Esophagus mucosa (tissue), 1 donor: Measurements from ENCODE around the gene RNF223. TPM values are rescaled to one million over a fixed set of nuclear protein-coding genes. Genes with fewer than 3 reads are reported as not detected.
"Not testable (repeated sequence)": the region's sequence is repeated elsewhere in the genome, so short reads cannot be mapped to it uniquely, and the experiment has no call there.

Source experiments
- ATAC-seq: fragments of 200-7000 bp; cut with Tn5 transposase; one replicate; pipeline ENCODE4 v1.9.1; 2020
- total RNA-seq: library from RNA; stranded (reverse); gene quantifications from one replicate; pipeline ENCODE4 v1.2.4, GENCODE V29; 2023
- donor health status: DM: yes; HTN: yes; CAD: no.

The RNF223 gene
- total RNA-seq, 1 donor from 2014 or later: 22.3 TPM

DNA sequence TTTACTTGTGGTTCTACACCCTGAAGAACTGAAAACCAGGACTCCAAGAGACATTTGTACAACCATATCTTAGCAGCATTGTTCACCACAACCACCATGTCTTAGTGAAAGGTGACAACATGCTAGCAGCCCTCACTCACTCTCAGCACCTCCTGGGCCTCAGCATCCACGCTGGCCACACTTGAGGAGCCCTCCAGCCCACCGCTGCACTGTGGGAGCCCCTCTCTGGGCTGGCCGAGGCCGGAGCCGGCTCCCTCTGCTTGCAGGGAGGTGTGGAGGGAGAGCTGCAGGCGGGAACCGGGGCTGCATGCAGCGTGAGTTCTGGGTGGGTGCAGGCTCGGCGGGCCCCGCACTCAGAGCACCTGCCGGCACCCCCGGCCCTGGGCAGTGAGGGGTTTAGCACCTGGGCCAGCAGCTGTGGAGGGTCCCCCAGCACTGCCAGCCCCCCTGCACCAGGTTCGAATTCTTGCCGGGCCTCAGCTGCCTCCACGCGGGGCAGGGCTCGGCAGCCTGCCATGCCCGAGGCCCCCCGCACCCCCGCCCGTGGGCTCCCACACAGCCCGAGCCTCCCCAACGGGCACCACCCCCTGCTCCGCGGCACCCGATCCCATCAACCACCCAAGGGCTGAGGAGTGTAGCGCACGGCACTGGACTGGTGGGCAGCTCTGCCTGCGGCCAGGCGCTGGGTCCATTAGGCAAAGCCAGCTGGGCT is 32.6 kb upstream of the RNF223 start:
- ATAC-seq: peak; percentile 15

DNA sequence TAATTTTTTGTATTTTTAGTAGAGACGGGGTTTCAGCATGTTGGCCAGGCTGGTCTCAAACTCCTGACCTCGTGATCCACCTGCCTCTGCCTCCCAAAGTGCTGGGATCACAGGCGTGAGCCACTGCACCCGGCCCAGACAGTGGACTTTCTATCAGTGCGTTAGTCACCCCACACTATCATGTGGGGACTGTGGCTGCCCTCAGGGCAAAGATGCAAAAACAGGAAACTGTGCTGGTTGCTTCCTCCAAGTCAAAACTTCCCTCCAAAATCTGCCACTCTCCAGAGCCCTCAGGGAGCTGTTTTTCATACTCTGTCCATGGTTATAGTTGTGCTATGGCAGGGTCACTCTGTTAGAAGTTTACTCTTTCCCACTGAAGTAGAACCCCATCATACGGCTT is 30.0 kb upstream of the RNF223 start:
- peak; percentile 35 for ATAC-seq

DNA sequence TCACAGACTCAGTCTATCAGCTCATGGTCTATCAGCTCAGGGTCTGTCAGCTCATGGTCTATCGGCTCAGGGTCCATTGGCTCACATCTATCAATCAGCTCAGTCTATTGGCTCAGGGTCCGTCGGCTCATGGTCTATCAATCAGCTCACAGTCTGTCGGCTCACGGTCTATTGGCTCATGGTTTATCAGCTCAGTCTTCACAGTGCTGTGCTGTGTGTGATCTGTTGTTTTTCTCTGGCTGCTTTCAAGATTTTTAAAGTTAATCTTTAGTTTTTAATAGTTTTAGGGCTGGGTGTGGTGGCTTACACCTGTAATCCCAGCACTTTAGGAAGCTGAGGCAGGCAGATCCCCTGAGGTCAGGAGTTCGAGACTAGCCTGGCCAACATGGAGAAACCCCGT is 27.4 kb upstream of the RNF223 start:
- no peak for ATAC-seq

DNA sequence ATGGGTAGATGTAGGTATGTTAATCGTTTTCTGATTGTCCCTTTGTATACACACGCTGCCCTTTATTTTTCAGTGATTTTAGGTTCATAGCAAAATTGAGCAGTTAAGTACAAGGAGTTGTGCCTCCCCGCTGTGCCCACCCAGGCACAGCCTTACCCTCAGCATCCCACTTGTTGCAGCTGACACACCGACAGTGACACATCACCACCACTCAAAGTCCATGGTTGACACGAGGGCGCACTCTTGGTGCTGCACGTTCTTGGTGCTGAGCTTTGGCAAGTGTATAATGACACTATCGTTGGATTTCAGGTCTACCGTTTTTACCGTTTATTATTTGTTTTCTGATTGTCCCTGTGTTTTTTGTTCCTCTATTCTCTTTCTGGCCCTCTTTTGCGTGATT is 26.2 kb upstream of the RNF223 start:
- no peak for ATAC-seq

DNA sequence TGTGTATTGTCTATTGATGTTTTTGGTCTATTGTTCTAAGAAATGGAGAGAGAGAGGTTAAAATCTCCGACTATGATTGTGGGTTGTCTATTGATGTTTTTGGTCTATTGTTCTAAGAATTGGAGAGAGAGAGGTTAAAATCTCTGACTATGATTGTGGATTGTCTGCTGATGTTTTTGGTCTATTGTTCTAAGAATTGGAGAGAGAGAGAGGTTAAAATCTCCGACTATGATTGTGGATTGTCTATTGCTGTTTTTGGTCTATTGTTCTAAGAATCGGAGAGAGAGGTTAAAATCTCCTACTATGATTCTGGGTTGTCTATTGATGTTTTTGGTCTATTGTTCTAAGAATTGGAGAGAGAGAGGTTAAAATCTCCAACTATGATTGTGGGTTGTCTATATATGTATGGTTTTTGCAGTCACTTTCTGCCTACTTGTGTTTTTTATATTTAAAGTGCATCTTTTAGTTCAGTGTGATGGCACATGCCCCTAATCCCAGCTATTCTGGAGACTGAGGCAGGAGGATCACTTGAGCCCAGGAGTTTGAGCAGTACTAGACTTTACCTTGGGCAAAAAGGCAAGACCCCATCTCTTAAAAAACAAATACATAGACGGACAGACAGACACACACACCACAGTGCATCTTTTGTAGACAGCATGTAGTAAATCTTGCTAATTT is 25.5 kb upstream of the RNF223 start:
- ATAC-seq: no peak

DNA sequence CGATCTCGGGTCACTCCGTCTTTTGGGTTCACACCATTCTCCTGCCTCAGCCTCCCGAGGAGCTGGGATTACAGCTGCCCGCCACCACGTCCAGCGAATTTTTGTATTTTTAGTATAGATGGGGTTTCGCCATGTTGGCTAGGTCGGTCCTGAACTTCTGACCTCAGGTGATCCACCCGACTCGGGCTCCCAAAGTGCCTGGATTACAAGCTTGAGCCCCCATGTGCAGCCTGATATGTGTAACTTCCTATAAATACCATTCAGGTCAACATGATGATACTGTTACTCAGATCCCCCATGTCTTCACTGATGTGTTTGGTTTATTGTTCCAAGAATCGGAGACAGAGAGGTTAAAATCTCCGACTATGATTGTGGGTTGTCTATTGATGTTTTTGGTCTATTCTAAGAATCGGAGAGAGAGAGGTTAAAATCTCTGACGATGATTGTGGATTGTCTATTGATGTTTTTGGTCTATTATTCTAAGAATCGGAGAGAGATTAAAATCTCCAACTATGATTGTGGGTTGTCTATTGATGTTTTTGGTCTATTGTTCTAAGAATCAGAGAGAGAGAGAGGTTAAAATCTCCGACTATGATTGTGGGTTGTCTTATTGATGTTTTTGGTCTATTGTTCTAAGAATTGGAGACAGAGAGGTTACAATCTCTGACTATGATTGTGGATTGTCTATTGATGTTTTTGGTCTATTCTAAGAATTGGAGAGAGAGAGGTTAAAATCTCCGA is 24.7 kb upstream of the RNF223 start:
- no peak for ATAC-seq

DNA sequence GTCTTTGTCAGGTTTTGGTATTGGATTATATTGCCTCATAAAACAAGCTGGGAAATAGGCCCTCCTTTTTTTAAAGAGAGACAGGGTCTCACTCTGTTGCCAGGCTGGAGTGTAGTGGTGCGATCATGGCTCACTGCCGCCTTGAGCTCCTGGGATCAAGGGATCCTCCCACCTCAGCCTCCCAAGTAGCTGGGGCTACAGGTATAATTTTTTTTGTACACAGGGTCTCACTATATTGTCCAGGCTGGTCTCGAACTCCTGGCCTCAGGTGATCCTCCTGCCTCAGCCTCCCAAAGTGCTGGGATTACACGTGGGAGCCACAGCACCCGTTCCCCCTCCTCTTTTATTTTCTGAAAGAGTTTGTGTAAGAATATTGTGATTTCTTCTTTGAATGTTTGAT is 22.0 kb upstream of the RNF223 start:
- ATAC-seq: not testable (repeated sequence)

DNA sequence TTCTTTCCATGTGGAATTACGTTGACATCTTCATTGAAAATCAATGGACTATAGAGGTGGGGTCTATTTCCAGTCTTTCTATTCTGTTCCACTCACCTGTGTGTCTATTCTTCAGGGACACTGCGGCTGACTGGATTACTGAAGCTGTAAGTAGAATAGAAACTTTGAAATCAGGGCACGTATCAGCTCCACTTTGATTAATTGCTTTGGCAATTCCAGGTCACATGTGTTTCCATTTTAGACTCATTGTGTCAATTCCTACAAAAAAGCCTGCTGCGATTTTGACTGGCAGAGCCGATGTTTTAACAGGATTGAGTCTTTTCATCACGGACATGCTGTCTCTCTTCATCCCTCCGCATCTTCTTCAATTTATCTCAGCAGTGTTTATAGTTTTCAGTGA is 20.9 kb upstream of the RNF223 start:
- ATAC-seq: no peak

DNA sequence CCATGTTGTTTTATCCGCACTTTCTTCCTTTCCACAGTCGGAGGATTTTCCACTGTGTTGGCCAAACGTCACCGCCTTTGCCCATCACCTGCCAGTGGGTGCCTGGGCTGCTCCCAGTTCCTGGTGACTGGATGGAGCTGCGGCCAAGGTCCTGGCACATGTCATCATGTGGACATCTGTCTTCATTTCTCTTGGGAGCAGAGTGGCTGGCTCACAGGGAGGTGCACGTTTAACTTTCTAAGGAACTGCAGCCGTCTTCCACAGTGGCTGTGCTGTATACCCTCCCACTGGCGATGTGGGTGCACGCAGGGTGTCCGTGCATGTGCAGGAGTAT is 19.5 kb upstream of the RNF223 start:
- no peak for ATAC-seq

DNA sequence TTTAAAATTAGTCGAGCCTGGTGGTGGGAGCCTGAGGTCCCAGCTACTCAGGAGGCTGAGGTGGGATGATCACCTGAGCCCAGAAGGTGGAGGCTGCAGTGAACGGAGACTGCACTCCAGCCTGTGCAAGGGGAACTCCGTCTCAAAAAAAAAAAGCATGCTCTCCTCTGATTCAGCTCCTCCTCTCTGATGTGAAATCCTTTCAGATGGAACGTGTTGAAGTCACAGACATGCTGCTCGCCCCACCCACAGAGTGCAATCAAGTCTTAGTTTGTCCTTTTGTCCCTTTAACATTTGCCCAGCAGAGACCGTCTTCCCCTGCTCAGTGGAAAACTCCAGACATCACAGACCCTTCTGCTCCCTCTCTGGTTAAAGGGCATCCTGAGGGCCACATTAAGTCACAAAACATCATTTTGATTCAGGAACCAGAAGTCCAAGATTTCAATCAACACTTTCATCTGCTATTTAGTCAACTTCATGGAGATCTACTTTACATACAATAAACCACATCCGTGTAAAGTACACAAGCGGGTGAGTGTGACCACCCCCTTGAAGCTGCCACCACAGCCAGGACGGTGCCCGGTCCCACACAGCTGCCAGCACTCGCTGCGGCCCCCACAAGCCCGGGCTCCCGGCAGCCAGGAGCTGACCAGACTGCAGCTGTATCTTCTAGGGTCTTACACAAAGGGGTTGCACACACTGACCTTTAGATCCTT is 18.9 kb upstream of the RNF223 start:
- no peak for ATAC-seq

DNA sequence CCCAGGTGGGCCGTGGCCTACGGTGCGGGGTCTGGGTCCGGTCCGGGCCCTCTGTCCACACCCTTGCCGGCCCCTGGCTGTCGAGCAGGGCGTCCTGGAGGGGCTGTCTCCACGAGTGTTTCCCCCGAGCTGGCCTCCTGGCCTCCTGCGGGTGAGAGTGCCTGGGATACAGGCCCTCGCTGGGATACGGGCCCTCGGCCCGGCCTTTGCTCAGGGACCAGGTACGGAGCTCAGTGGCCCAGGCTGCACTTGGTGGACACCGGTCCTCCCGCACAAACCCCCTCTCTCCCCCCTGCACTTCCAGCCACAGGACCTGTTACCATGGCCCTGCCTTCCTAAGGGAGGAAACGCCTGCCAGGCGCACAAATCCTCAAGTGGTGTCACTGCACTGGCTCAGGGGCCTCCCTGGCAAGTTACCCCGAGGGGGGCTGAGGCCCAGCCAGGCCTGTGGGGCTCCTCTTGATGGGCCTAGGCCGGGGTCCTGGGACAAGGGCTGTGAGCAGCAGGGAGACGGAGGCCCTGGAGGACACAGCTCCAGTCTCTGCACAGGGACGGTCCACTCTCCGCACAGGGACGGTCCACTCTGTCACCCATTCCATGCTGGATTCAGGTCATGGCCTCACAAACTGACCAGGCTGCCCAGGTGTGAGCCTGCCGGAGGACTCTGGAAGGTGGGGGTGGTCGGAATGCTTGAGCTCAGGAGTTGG is 18.2 kb upstream of the RNF223 start:
- ATAC-seq: no peak

DNA sequence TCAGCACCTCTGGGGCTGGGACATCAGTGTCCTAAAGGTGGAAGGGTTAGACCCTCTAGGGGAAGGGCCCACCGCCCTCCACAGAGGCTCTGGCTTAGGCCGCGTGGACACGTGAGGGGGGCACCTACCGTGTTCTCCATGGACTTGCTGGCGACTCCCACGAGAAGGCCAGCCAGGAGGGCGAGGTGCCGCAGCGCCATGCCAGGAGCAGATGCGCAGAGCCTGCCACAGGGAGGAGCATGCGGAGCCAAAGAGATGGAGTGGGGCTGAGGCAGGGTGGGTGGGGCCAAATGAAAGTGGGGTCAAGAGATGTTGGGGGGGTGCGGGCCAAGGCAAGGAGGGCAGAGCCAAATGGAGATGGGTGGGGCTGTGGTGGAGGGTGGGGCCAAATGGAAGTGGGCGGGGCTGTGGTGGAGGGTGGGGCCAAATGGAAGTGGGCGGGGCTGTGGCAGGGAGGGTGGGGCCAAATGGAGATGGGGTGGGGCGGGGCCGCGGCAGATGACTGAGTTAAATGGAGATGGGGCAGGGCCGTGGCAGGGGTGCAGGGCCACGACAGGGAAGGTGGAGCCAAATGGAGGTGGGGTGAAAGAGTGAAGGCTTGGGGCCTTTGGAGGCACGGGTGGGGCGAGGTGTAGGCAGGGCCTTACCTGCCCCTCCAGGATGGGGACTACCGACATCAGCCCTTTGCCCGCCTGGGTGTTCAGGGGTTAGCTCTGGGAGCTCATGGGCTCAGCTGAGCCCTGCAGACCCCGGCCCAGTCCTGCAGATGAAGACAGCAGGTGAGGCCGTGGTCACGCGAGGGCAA is 17.4 kb upstream of the RNF223 start:
- ATAC-seq: peak; percentile 10

DNA sequence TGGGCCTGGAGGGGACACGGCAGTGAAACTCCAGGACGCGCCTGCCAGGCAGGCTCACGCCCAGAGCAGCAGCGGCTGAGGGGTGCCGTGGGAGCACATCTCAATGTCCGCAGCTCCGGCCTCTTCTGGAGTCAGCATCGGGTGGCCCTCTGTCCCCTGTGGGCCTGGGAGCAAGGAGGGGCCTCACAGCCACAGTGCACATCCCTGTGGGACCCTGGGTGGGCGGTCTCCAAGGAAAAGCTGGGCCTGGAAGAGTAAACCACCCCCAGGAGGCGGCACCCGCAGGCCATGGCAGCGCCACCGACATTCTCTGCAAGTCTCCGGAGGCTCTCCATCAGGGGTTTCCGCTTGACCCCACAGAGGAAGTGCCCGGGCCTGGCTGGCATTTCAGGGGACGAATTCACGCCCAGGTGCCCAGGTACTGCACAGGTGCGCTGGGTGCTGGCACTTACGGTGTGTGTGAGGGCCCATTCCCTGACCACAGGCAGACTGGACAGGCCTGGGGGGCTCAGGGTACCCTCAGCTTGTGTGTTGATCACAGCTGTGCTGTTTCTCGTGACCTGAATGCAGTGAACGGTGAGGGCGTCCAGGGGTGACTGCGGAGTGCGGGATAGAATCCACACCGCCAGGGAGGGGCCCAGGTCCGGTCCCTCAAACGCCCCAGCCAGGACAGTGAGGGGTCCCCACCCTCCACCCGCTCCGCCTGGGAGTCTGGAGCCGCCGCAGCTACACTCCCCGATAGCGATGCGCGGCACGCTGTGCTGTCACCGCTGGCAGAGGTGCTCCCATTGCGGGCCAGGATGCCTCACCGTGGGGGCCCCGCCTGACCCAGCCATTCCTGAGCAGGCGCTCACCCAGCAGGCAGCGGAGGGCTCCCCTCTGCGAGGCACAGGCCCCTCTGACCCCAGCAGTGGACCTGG is 16.6 kb upstream of the RNF223 start:
- ATAC-seq: no peak

DNA sequence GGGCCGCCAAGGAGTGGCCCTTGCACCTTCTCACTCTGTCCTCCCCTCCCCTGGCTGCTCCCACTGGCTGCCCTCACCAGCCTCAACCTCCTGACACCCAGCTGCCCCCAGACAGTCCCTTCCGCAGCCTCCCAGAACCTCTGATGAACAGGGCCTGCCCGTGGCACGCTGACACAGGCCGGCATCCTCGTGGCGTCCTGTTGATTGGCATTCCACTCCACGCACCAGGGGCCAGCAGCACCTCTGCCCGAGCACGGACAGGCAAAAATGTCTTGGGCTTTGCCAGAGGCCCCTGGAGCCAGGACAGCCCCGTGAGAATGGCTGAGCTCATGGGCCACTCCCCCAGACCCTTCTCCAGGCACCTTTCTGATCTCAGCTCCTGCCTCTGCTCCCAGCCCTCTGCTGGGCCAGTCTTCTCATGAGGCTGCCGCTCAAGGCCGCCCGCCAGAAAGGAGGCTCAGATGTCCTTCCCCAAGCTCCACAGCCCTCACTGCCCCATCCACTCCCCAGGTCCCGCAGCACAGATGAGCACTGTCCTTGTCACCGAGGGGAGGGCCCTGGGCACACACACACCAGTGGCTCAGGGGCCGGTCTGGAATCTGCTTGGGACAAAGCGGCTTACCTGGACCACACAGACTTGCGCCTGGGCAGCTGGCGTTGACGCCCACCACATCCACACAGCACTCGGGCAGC is 15.8 kb upstream of the RNF223 start:
- no peak for ATAC-seq

DNA sequence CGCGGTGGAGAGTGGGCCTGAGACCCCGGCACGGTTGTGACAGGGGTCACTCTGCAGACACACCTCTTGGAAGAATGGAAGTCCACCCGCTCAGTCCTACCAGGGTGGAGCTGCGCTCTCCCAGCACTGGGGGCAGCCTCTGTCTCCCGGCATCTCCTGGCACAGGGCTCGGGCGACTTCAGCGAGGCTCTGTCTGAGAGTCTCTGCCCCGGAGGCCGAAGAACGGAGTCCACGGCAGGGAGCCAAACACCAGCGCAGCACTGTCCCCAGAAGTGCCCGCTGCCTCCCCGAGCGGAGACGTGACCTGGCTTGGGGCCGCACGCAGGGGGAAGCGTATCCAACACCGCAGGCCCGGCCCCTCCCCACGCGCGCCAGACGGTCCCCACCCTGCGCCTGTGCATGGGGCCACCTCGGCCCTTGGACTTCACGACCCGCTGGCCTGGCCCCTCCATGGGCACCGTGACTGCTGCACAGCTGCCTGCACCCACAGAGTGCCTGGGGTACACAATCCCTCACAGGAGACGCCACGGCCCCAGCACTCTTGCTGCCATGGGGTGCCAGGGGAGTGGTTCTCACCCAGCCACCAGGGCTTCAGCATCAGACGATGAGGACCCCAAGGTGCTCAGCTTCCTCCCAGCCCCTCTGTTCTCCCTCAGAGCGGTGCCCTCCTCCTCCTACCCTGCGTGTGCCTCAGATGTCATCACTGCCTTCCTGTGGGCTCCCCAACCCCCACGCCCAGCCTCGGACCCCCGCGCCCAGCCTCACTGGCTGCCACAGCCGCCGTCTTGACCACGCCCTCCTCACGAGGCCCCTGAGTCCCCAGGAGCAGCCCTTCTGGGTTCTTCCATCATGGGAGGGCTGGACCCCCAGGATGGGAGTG is 14.9 kb upstream of the RNF223 start:
- no peak for ATAC-seq

DNA sequence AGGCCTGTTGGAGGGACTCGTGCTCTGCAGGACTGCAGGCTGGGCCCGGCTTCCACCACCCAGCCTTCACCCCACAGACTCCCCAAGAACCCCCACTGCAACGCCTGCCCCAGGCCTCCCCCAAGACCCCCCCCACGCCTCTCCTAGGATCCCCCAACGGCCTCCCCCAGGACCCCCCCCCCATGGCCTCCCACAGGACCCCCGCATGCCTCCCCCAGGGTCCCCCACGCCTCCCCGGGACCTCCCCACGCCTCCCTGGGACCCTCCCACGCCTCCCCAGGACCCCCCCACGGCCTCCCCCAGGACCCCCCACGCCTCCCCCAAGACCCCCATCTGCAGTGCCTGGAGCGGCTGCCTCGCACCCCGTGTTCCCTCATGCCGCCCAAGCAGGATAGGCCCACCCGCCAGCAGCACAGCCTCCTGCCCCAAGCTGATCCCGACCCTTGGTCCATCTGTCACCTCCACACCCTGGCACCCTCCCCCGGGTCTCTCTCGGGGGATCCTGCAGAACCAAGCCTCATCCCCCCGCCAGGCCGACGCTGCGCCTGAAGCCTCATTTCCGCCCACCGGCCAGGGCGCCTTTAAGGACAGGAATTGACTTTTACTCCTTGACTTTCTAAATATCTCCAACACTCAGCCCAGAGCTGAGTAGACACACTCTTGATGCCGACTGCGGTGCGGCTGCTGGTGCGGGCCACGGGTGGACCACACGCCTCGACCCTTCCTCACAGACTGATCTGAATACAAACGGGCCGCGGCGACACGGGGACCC is 14.1 kb upstream of the RNF223 start:
- ATAC-seq: no peak

DNA sequence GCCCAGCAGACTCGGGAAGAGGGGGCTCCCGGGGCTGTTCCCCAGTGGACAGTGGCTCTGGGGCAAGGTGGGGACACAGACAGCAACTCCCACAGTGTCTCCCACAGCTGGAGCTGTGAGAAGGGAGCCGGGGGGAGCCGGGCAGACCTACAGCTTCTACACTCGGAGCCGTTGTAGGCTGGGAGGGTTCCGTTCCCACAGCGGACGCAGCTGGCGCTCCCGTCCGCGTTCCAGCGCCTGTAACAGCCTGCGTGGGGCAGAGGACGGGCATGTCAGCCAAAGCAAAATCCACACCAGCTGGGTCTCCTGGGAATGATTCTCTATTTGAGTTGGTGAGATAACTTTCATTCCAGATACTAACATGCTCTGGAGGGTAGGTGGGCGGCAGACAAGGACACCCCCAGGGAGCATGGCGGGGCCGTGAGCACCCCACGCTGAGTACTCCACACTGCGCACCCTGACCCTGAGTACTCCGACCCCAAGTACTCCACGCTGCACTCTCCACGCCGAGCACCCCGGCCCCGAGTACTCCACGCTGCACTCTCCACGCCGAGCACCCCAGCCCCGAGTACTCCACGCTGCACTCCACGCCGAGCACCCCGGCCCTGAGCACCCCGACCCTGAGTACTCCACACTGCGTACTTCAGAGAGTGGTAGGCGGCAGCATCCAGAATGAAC is 13.4 kb upstream of the RNF223 start:
- ATAC-seq: no peak
